ENCODE measurements around the gene ATP13A1.

DNA sequence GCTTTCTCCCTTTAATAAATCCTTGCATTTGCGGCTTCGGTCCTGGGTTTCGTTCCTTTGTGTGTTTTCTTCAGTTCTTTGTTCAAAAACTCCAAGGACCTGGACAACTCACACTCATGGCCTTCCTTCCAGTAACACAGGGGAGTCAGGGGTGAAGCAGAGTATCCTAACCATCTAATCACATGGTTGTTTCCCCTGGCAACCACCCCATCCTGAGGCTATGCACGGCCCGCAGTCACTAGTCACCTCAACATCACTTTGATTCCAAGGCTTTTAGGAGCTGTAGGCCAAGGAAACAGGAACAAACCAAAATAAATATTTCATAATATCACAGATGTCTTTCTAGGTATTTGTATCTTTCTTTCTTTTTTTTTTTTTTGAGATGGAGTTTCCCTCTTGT lies 34.1 kb upstream of the ATP13A1 start:
- TF ChIP-seq, protein P1, sequence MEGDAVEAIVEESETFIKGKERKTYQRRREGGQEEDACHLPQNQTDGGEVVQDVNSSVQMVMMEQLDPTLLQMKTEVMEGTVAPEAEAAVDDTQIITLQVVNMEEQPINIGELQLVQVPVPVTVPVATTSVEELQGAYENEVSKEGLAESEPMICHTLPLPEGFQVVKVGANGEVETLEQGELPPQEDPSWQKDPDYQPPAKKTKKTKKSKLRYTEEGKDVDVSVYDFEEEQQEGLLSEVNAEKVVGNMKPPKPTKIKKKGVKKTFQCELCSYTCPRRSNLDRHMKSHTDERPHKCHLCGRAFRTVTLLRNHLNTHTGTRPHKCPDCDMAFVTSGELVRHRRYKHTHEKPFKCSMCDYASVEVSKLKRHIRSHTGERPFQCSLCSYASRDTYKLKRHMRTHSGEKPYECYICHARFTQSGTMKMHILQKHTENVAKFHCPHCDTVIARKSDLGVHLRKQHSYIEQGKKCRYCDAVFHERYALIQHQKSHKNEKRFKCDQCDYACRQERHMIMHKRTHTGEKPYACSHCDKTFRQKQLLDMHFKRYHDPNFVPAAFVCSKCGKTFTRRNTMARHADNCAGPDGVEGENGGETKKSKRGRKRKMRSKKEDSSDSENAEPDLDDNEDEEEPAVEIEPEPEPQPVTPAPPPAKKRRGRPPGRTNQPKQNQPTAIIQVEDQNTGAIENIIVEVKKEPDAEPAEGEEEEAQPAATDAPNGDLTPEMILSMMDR (IDR thresholded peaks at IDR 0.05): no peak
- no peak for TF ChIP-seq POLR2A (IDR thresholded peaks at IDR 0.05)

Data from Peyer's patch (tissue), 4 donors.